Ovary (tissue), 9 donors: ENCODE measurements around the gene GALNT17. TPM values are rescaled to one million over a fixed set of nuclear protein-coding genes. Genes with fewer than 3 reads are reported as not detected.

Experiments
- DNase-seq, 5 donors: peaks; one replicate each; pipeline ENCODE4 v3.0.0-alpha.2; 2019 to 2020
- H3K27ac ChIP-seq, 2 donors: fragments of 200-600 bp; one replicate each; pipeline versions ENCODE4 v1.5.1 to v1.8.0; 2019 to 2022
- H3K27me3 ChIP-seq: fragments of 200-600 bp; one replicate; pipeline ENCODE4 v1.8.0; 2022
- H3K36me3 ChIP-seq: fragments of 200-600 bp; sonication (generic); one replicate; pipeline ENCODE4 v1.5.1; 2019
- H3K4me1 ChIP-seq: one replicate; pipeline ENCODE4 v1.8.1; 2013; ENCODE audit warnings: mild to moderate bottlenecking, moderate library complexity; ENCODE audit not compliant: insufficient read depth
- H3K4me3 ChIP-seq: fragments of 200-600 bp; sonication (generic); one replicate; pipeline ENCODE4 v1.5.1; 2017
- H3K9me3 ChIP-seq, 2 donors: fragments of 200-600 bp in 1 of 2; sonication (generic) in 1 of 2; one replicate each; pipeline versions ENCODE4 v1.5.1 to v1.8.1; 2013 to 2019; ENCODE audit warnings: mild to moderate bottlenecking in 1 of 2, moderate library complexity in 1 of 2
- CTCF ChIP-seq, 3 donors: fragments of 450-650 bp in 2 of 3; fragments of 200-600 bp in 1 of 3; IDR thresholded peaks; one replicate each; pipeline versions ENCODE4 v1.5.1 to v1.8.0; 2016 to 2022; ENCODE audit warnings: antibody characterized with exemption in 3 of 3, mild to moderate bottlenecking in 1 of 3
- EP300 ChIP-seq: sonication (generic); formaldehyde crosslinking; IDR thresholded peaks from one replicate; pipeline ENCODE4 v1.6.1; 2017; ENCODE audit warnings: antibody characterized with exemption
- POLR2A ChIP-seq: fragments of 450-650 bp; IDR thresholded peaks from one replicate; pipeline ENCODE4 v1.6.1; 2017; ENCODE audit warnings: antibody characterized with exemption, mild to moderate bottlenecking, moderate library complexity
- WGBS, 3 donors: extraction: QIAGEN DNeasy Blood & Tissue Kit in 1 of 3; methylation state at CpG; one replicate each; pipeline versions ENCODE4 v1.1.5 to v1.1.7; 2013 to 2017; 5-methylcytosine and 5-hydroxymethylcytosine counted together
- intact Hi-C, 4 donors: fragments of 100-400 bp; cut with DNase I; formaldehyde crosslinking; loops; one replicate each; pipeline versions ENCODE4 v1.11.0 to v1.15.1; 2022 to 2023
- polyA plus RNA-seq, 2 donors: library from polyadenylated mRNA; stranded (reverse); fragments of 200-250 nt in 1 of 2; fragments of 350-450 nt in 1 of 2; fragmentation: Illumina TruSeq in 1 of 2; extraction: RNeasy Lipid Tissue Mini Kit (QIAGEN cat#74804) in 1 of 2; gene quantifications; one replicate each; pipeline ENCODE4 v1.2.3, GENCODE V29; 2013 to 2014
- total RNA-seq, 7 donors: library from RNA; depleted of rRNA in 2 of 7; stranded (reverse); fragments of >200 nt in 2 of 7; fragmentation: NEBNext Ultra II Directional in 3 of 7; extraction: Animal tissue kit (Norgen Biotek cat#: 25700) in 3 of 7; gene quantifications; one replicate each; pipeline versions ENCODE4 v1.1.0 to v1.2.4, GENCODE V29; 2016 to 2023
- donor health status: DM: no; HTN: no; CAD: no; lungs with moderate emphysema.
- donor health status: DM: no; HTN: no; CAD: no.
- donor health status: Bipolar disorder and iron deficiency.
- donor health status: DM: yes; HTN: yes; CAD: no.
- donor health status: DM: no; HTN: no; CAD: no.
- donor health status: DM: yes; HTN: yes; CAD: no.

GALNT17 gene
- total and polyA plus RNA-seq, 9 donors, result 13.4 to 90.1 (median 57.1) TPM

GRCh38 chr7:71220210-71220695 lies 88.3 kb downstream of the GALNT17 start:
- intact Hi-C loops, result no loop called here
- peak in 3 of 5 donors; percentile 60 to 72 (median 71) for DNase-seq
- Histone ChIP-seq H3K4me1 (peaks cover 17% of the 10 kb centered on the region), H3K36me3 (no peaks in the 10 kb centered on the region), H3K27me3 (no peaks in the 10 kb centered on the region), H3K9me3 (no peaks in the 10 kb centered on the region), H3K4me3 (no peak overlapping the region), H3K27ac (peak overlapping the region; percentile 59 to 81)
- 17 to 20% (median 17%) methylated on average over 5 of the region's 5 CpGs for WGBS, 3 donors
- TF ChIP-seq EP300 (peak; percentile 75), CTCF (IDR thresholded peaks at IDR 0.05) (peak in 1 of 3 donors; percentile 67), POLR2A (no peak)

- H3K4me1 ChIP-seq, result peaks cover 17% of the 10 kb centered on the region
- no peak for DNase-seq
- H3K27ac ChIP-seq, result peak overlapping the region; percentile 42 to 81
- intact Hi-C loops, result no loop called here
- H3K4me3 ChIP-seq, result no peak overlapping the region
- WGBS, 3 donors, result 84 to 96% (median 92%) methylated on average over 1 of the region's 1 CpG
- H3K36me3 ChIP-seq, result no peaks in the 10 kb centered on the region
- H3K9me3 ChIP-seq, result no peaks in the 10 kb centered on the region
- no peak for TF ChIP-seq POLR2A
- no peak for TF ChIP-seq EP300
- no peak for TF ChIP-seq CTCF (IDR thresholded peaks at IDR 0.05)
- no peaks in the 10 kb centered on the region for H3K27me3 ChIP-seq
These were observed 89.1 kb downstream of the GALNT17 start for GRCh38 chr7:71221049-71221448.

GRCh38 chr7:71221549-71221948 lies 89.6 kb downstream of the GALNT17 start:
- H3K4me1 ChIP-seq, result peaks cover 17% of the 10 kb centered on the region
- peak in 1 of 5 donors; percentile 57 for DNase-seq
- intact Hi-C loops, result no loop called here
- WGBS, 3 donors, result 9 to 20% (median 11%) methylated on average over 3 of the region's 3 CpGs
- TF ChIP-seq EP300, result no peak
- no peak for TF ChIP-seq CTCF (IDR thresholded peaks at IDR 0.05)
- TF ChIP-seq POLR2A, result no peak
- H3K27me3 ChIP-seq, result no peaks in the 10 kb centered on the region
- no peaks in the 10 kb centered on the region for H3K36me3 ChIP-seq
- no peaks in the 10 kb centered on the region for H3K9me3 ChIP-seq
- peak overlapping the region; percentile 42 to 81 for H3K27ac ChIP-seq
- H3K4me3 ChIP-seq, result no peak overlapping the region

GRCh38 chr7:71227126-71227525 lies 95.2 kb downstream of the GALNT17 start:
- H3K36me3 ChIP-seq, result no peaks in the 10 kb centered on the region
- H3K27ac ChIP-seq, result no peak overlapping the region
- WGBS, 3 donors, result 78 to 92% (median 89%) methylated on average over 5 of the region's 5 CpGs
- DNase-seq, result no peak
- intact Hi-C loops, result no loop called here
- peaks cover 12% of the 10 kb centered on the region for H3K4me1 ChIP-seq
- no peak overlapping the region for H3K4me3 ChIP-seq
- no peaks in the 10 kb centered on the region for H3K9me3 ChIP-seq
- H3K27me3 ChIP-seq, result no peaks in the 10 kb centered on the region
- TF ChIP-seq EP300, result no peak
- TF ChIP-seq CTCF (IDR thresholded peaks at IDR 0.05), result no peak
- TF ChIP-seq POLR2A, result no peak
